Immature natural killer cell (primary cell): Measurements from ENCODE around the gene FAM53A. TPM values are rescaled to one million over a fixed set of nuclear protein-coding genes. Genes with fewer than 3 reads are reported as not detected.

Source experiments
- DNase-seq, 3 donors: peaks; one replicate each; pipeline ENCODE4 v3.0.0; 2022; ENCODE audit warnings: mixed read lengths in 1 of 3
- H3K27ac Mint-ChIP-seq, 6 donors: one replicate each; pipeline ENCODE4 v1.8.0; 2020; ENCODE audit warnings: mixed read lengths in 6 of 6, mild to moderate bottlenecking in 5 of 6, inconsistent platforms in 4 of 6, moderate library complexity in 3 of 6
- H3K27me3 Mint-ChIP-seq, 3 donors: one replicate each; pipeline ENCODE4 v1.8.0; 2020 to 2021; ENCODE audit warnings: low read depth in 3 of 3, mild to moderate bottlenecking in 3 of 3, mixed read lengths in 3 of 3, moderate library complexity in 3 of 3, inconsistent platforms in 1 of 3
- H3K36me3 Mint-ChIP-seq, 3 donors: one replicate each; pipeline ENCODE4 v1.8.0; 2020; ENCODE audit warnings: mixed read lengths in 3 of 3, inconsistent platforms in 2 of 3, mild to moderate bottlenecking in 2 of 3
- H3K4me1 Mint-ChIP-seq, 2 donors: one replicate each; pipeline ENCODE4 v1.8.0; 2020; ENCODE audit warnings: inconsistent platforms in 2 of 2, mild to moderate bottlenecking in 2 of 2, mixed read lengths in 2 of 2, moderate library complexity in 1 of 2
- H3K4me3 Mint-ChIP-seq, 5 donors: one replicate each; pipeline ENCODE4 v1.8.0; 2020; ENCODE audit warnings: mild to moderate bottlenecking in 5 of 5, mixed read lengths in 5 of 5, inconsistent platforms in 3 of 5, moderate library complexity in 3 of 5
- H3K9me3 Mint-ChIP-seq, 6 donors: one replicate each; pipeline ENCODE4 v1.8.0; 2020; ENCODE audit warnings: mild to moderate bottlenecking in 6 of 6, mixed read lengths in 6 of 6, inconsistent platforms in 4 of 6, moderate library complexity in 3 of 6
- polyA plus RNA-seq, 3 donors: library from polyadenylated mRNA; unstranded; fragments of 300-500 nt; fragmentation: Illumina TruSeq; gene quantifications; one replicate each; pipeline ENCODE4 v1.2.3, GENCODE V29; 2021

FAM53A gene
- polyA plus RNA-seq, 3 donors from 2014 or later, result 0.38 to 2.6 (median 0.83) TPM

GRCh38 chr4:1598206-1599025 is 85.7 kb downstream of the FAM53A start:
- H3K27me3 Mint-ChIP-seq, result peaks cover 0 to 3% (median 1%) of the 10 kb centered on the region in 3 donors
- no peaks in the 10 kb centered on the region for H3K4me1 Mint-ChIP-seq
- H3K9me3 Mint-ChIP-seq, result no peaks in the 10 kb centered on the region
- H3K27ac Mint-ChIP-seq, result no peak overlapping the region
- no peak for DNase-seq
- no peaks in the 10 kb centered on the region for H3K36me3 Mint-ChIP-seq
- no peak overlapping the region for H3K4me3 Mint-ChIP-seq

GRCh38 chr4:1597021-1597931 is 86.8 kb downstream of the FAM53A start:
- Mint-ChIP-seq H3K36me3 (no peaks in the 10 kb centered on the region), H3K9me3 (no peaks in the 10 kb centered on the region), H3K27me3 (peaks cover 0 to 4% (median 1%) of the 10 kb centered on the region in 3 donors), H3K4me1 (no peaks in the 10 kb centered on the region), H3K4me3 (no peak overlapping the region), H3K27ac (no peak overlapping the region)
- DNase-seq, result no peak

GRCh38 chr4:1596393-1596792 is 87.7 kb downstream of the FAM53A start:
- H3K4me1 Mint-ChIP-seq, result no peaks in the 10 kb centered on the region
- no peak overlapping the region for H3K27ac Mint-ChIP-seq
- H3K36me3 Mint-ChIP-seq, result no peaks in the 10 kb centered on the region
- DNase-seq, result no peak
- H3K27me3 Mint-ChIP-seq, result peaks cover 0 to 4% (median 1%) of the 10 kb centered on the region in 3 donors
- no peak overlapping the region for H3K4me3 Mint-ChIP-seq
- H3K9me3 Mint-ChIP-seq, result peaks cover 0 to 4% (median 0%) of the 10 kb centered on the region in 6 donors

GRCh38 chr4:1595789-1596325 is 88.3 kb downstream of the FAM53A start:
- H3K27me3 Mint-ChIP-seq, result peaks cover 3 to 4% (median 4%) of the 10 kb centered on the region in 3 donors
- DNase-seq, result no peak
- H3K27ac Mint-ChIP-seq, result no peak overlapping the region
- H3K9me3 Mint-ChIP-seq, result peaks cover 4 to 9% (median 4%) of the 10 kb centered on the region in 6 donors
- H3K36me3 Mint-ChIP-seq, result peaks cover 0 to 4% (median 3%) of the 10 kb centered on the region in 3 donors
- no peaks in the 10 kb centered on the region for H3K4me1 Mint-ChIP-seq
- no peak overlapping the region for H3K4me3 Mint-ChIP-seq

- no peak overlapping the region for H3K4me3 Mint-ChIP-seq
- H3K27ac Mint-ChIP-seq, result no peak overlapping the region
- H3K27me3 Mint-ChIP-seq, result peaks cover 4 to 8% (median 5%) of the 10 kb centered on the region in 3 donors
- H3K36me3 Mint-ChIP-seq, result peaks cover 0 to 4% (median 4%) of the 10 kb centered on the region in 3 donors
- no peaks in the 10 kb centered on the region for H3K4me1 Mint-ChIP-seq
- no peak for DNase-seq
- peaks cover 4 to 15% (median 9%) of the 10 kb centered on the region in 6 donors for H3K9me3 Mint-ChIP-seq
Measured at GRCh38 chr4:1594871-1595788, 89.0 kb downstream of the FAM53A start.

- Mint-ChIP-seq H3K27ac (no peak overlapping the region), H3K9me3 (peaks cover 7 to 25% (median 19%) of the 10 kb centered on the region in 6 donors), H3K36me3 (peaks cover 0 to 9% (median 4%) of the 10 kb centered on the region in 3 donors), H3K4me3 (no peak overlapping the region), H3K4me1 (no peaks in the 10 kb centered on the region), H3K27me3 (peaks cover 4 to 8% (median 5%) of the 10 kb centered on the region in 3 donors)
- no peak for DNase-seq
Measured at GRCh38 chr4:1593881-1594345, 90.2 kb downstream of the FAM53A start.

- H3K9me3 Mint-ChIP-seq, result peaks cover 7 to 30% (median 24%) of the 10 kb centered on the region in 6 donors
- peaks cover 0 to 12% (median 4%) of the 10 kb centered on the region in 3 donors for H3K36me3 Mint-ChIP-seq
- no peak overlapping the region for H3K27ac Mint-ChIP-seq
- DNase-seq, result no peak
- H3K4me3 Mint-ChIP-seq, result no peak overlapping the region
- no peaks in the 10 kb centered on the region for H3K4me1 Mint-ChIP-seq
- peaks cover 5 to 8% (median 8%) of the 10 kb centered on the region in 3 donors for H3K27me3 Mint-ChIP-seq
Measured at GRCh38 chr4:1593458-1593857, 90.7 kb downstream of the FAM53A start.

- H3K4me1 Mint-ChIP-seq, result no peaks in the 10 kb centered on the region
- DNase-seq, result no peak
Measured at GRCh38 chr4:1592709-1593417, 91.2 kb downstream of the FAM53A start.

GRCh38 chr4:1592068-1592708 is 91.9 kb downstream of the FAM53A start:
- no peaks in the 10 kb centered on the region for H3K4me1 Mint-ChIP-seq
- H3K36me3 Mint-ChIP-seq, result peaks cover 0 to 12% (median 4%) of the 10 kb centered on the region in 3 donors
- peaks cover 7 to 32% (median 24%) of the 10 kb centered on the region in 6 donors for H3K9me3 Mint-ChIP-seq
- no peak for DNase-seq
- peaks cover 5 to 13% (median 8%) of the 10 kb centered on the region in 3 donors for H3K27me3 Mint-ChIP-seq
- no peak overlapping the region for H3K27ac Mint-ChIP-seq
- H3K4me3 Mint-ChIP-seq, result no peak overlapping the region

More at GRCh38 chr4:1592709-1593417, 91.2 kb downstream of the FAM53A start:
- Mint-ChIP-seq H3K36me3 (peaks cover 0 to 12% (median 4%) of the 10 kb centered on the region in 3 donors), H3K27ac (no peak overlapping the region), H3K27me3 (peaks cover 5 to 13% (median 8%) of the 10 kb centered on the region in 3 donors), H3K4me3 (no peak overlapping the region), H3K9me3 (peaks cover 7 to 32% (median 24%) of the 10 kb centered on the region in 6 donors)

- Mint-ChIP-seq H3K27me3 (peaks cover 4 to 16% (median 5%) of the 10 kb centered on the region in 3 donors), H3K27ac (no peak overlapping the region), H3K4me3 (no peak overlapping the region), H3K9me3 (peaks cover 7 to 32% (median 24%) of the 10 kb centered on the region in 6 donors), H3K4me1 (no peaks in the 10 kb centered on the region), H3K36me3 (peaks cover 0 to 12% (median 4%) of the 10 kb centered on the region in 3 donors)
- DNase-seq, result no peak
Measured at GRCh38 chr4:1591107-1591506, 93.0 kb downstream of the FAM53A start.

- Mint-ChIP-seq H3K4me1 (no peaks in the 10 kb centered on the region), H3K9me3 (peaks cover 7 to 32% (median 24%) of the 10 kb centered on the region in 6 donors), H3K36me3 (peaks cover 0 to 12% (median 4%) of the 10 kb centered on the region in 3 donors), H3K4me3 (no peak overlapping the region), H3K27me3 (peaks cover 4 to 16% (median 5%) of the 10 kb centered on the region in 3 donors), H3K27ac (no peak overlapping the region)
- DNase-seq, result no peak
Measured at GRCh38 chr4:1590244-1590643, 93.9 kb downstream of the FAM53A start.
